AG04449 (cell line): Measurements from ENCODE around the gene STXBP5.

ENCODE experiments used
- CTCF ChIA-PET: fragments of 350-600 bp; formaldehyde crosslinking; extraction: SDS; loops from one replicate; lab custom pipeline; 2021; ENCODE audit warnings: antibody characterized with exemption; lab: Yijun Ruan, JAX
- POLR2A ChIA-PET: fragments of 400-600, 350-600 bp; formaldehyde crosslinking; extraction: SDS; loops from one replicate; lab custom pipeline; 2020; ENCODE audit warnings: antibody characterized with exemption, inconsistent platforms; lab: Yijun Ruan, JAX
- DNase-seq: peaks from one replicate; pipeline ENCODE4 v3.0.0-alpha.2; 2010; ENCODE audit warnings: low read depth, low spot score
- H3K4me3 ChIP-seq: 2 replicates; pipeline ENCODE4 v1.5.1; 2011; ENCODE audit warnings: low read depth, mild to moderate bottlenecking, control low read depth, low read length
- CTCF ChIP-seq: IDR thresholded peaks from one replicate; pipeline ENCODE4 v1.5.1; 2011; ENCODE audit warnings: mild to moderate bottlenecking, moderate library complexity, low read length, control low read depth, inconsistent platforms; ENCODE audit not compliant: insufficient read depth; ENCODE audit errors: missing control alignments

STXBP5 gene

GRCh38 chr6:147159536-147160374 lies 44.5 kb upstream of the STXBP5 start:
- ChIA-PET POLR2A (no interaction called here), CTCF (no interaction called here)
- no peak for TF ChIP-seq CTCF
- no peak for DNase-seq
- H3K4me3 ChIP-seq: no peak overlapping the region

GRCh38 chr6:147160593-147160992 lies 43.6 kb upstream of the STXBP5 start:
- ChIA-PET POLR2A (no interaction called here), CTCF (no interaction called here)
- H3K4me3 ChIP-seq: no peak overlapping the region
- no peak for DNase-seq
- TF ChIP-seq CTCF: no peak

- no peak for TF ChIP-seq CTCF
- ChIA-PET POLR2A (no interaction called here), CTCF (no interaction called here)
- no peak for DNase-seq
- H3K4me3 ChIP-seq: no peak overlapping the region
These were observed 42.8 kb upstream of the STXBP5 start for GRCh38 chr6:147161253-147161973.

GRCh38 chr6:147161974-147162495 lies 42.2 kb upstream of the STXBP5 start:
- POLR2A ChIA-PET: no interaction called here
- no peak overlapping the region for H3K4me3 ChIP-seq
- no peak for TF ChIP-seq CTCF
- CTCF ChIA-PET: no interaction called here
- no peak for DNase-seq

GRCh38 chr6:147164761-147165160 lies 39.5 kb upstream of the STXBP5 start:
- POLR2A ChIA-PET: no interaction called here
- no peak for DNase-seq
- no peak for TF ChIP-seq CTCF
- CTCF ChIA-PET: no interaction called here
- H3K4me3 ChIP-seq: no peak overlapping the region

- no peak for DNase-seq
- TF ChIP-seq CTCF: no peak
- ChIA-PET CTCF (no interaction called here), POLR2A (no interaction called here)
- no peak overlapping the region for H3K4me3 ChIP-seq
These were observed 37.8 kb upstream of the STXBP5 start for GRCh38 chr6:147166360-147166944.
